Stimulated activated naive CD4-positive, alpha-beta T cell treated with Interleukin-2 at 50 U/mL for 16 hours (primary cell): ENCODE data around the gene GBP3.
"Not testable (repeated sequence)": the region's sequence is repeated elsewhere in the genome, so short reads cannot be mapped to it uniquely, and the experiment has no call there.

Experiments
- DNase-seq: peaks from one replicate; lab custom pipeline; 2025; lab: John Stamatoyannopoulos, UW

The GBP3 gene

GRCh38 chr1:89040315-89040626 is 17.6 kb upstream of the GBP3 start:
- DNase-seq = no peak

- no peak for DNase-seq
These were observed 14.5 kb upstream of the GBP3 start for GRCh38 chr1:89037186-89037585.

GRCh38 chr1:89035080-89035479 is 12.4 kb upstream of the GBP3 start:
- DNase-seq = no peak

- not testable (repeated sequence) for DNase-seq
These were observed 11.3 kb upstream of the GBP3 start for GRCh38 chr1:89034004-89034403.

GRCh38 chr1:89029051-89029450 is 6.4 kb upstream of the GBP3 start:
- DNase-seq = not testable (repeated sequence)

DNA sequence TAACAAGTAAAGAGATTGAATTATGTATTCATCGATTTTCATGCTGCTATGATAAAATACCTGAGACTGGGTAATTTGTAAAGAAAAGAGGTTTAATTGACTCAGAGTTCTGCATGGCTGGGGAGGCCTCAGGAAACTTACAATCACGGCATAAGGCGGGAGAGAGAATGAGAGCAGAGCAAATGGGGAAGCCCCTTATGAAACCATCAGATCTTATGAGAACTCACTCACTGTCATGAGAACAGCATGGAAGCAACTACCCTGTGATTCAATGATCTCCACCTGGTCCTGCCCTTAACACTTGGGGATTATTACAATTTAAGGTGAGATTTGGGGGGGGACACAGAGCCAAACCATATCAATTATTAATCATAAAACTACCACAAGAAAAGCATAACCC is 3.3 kb upstream of the GBP3 start:
- DNase-seq = no peak

- DNase-seq = no peak
These were observed 360 bp upstream of the GBP3 start for GRCh38 chr1:89023026-89023425.

- DNase-seq = not testable (repeated sequence)
These were observed 4.3 kb downstream of the GBP3 start for GRCh38 chr1:89018318-89018717.

DNA sequence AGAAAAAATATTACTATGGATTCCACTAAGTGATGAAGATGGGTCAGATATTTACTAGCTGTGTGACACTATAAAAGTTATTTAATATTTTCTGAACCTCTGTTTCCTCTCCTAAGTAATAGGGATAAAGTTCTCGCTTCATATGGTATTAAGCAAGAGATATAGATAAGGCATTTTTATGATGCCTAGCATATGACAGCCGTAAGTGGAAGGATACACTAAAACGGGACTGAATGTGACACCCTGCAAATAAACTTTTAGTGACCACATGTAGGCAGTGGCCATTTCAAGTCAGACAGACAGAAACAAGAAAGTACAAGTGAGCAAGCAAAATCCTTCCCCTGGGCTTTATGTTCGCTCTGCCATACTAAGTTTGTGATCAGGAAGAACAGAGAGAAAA is 14.2 kb downstream of the GBP3 start:
- no peak for DNase-seq

DNA sequence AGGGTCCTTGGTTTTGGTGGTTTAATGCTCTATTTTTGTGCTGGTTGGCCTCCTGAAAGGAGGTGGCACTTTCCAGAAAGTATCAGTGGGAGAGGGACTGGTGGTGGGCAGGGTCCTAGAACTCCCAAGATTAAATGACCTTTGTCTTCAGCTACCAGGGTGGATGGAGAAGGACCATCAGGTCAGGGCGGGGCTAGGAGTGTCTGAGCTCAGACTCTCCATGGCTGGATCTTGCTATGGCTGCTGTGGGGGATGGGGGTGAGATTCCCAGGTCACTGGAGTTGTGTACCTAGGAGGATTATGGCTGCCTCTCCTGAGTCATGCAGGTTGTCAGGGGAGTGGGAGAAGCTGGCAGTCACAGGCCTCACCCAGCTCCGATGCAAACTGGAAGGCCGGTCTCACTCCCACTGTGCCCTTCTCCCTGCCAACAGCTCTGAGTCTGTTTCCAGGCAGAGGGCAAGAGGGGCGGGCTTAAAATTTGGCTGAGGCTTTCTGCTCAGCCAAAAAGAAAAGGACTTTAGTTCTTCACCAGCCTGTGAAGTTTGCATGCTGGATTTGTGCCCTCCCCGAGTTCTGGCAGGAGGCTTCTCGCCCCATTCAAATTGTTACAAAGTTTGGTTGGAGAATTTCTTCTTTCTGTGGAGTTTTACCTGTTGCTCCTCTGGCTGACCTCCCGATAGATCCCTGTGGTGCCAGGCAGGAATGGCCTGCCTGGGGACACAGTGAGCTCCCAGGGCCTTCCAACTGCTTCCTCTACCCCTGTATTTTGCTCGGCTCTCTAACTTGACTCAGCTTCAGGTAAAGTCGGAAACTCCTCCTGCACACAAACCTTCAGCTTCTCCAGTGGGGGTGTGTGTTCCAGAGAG is 17.1 kb downstream of the GBP3 start:
- no peak for DNase-seq

- not testable (repeated sequence) for DNase-seq
These were observed 20.5 kb downstream of the GBP3 start for GRCh38 chr1:89002176-89002575.

- no peak for DNase-seq
These were observed 21.2 kb downstream of the GBP3 start for GRCh38 chr1:89001510-89001909.

DNA sequence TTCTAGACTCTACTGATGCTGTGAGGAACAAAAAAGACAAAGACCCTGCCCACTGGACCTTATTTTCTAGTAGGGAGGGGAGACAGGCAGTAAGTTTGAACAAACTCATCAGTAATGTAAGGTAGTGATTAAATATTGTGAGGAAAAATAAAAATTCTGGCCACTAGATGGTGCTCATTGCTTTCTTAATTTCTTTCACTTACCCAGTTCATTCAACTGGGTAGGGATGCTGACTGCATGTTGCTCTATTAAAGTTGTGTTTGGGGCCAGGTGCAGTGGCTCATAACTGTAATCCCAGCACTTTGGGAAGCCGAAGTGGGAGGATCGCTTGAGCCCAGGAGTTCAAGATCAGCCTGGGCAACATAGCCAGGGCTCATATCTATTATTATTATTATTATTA is 23.9 kb downstream of the GBP3 start:
- no peak for DNase-seq

DNA sequence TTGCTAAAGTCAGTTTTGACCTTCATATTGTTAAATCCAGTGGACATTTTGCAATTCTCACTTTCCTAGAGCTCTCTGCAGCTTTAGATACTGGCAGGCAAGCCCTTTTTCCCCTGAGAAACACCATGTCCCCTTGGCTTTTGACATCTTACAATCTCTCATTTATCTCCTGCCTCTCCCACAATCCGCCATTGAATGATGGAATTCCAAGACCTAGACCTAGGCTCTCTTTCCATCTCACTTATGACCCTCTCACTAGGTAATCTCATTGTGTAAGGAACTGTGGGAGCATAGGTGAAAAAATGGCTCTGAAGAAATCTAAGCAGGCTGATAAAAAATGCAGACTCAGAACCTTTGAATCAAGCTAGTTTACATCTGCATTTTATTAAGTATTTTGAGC is 32.2 kb downstream of the GBP3 start:
- DNase-seq = no peak

- DNase-seq = no peak
These were observed 37.0 kb downstream of the GBP3 start for GRCh38 chr1:88985692-88986091.

DNA sequence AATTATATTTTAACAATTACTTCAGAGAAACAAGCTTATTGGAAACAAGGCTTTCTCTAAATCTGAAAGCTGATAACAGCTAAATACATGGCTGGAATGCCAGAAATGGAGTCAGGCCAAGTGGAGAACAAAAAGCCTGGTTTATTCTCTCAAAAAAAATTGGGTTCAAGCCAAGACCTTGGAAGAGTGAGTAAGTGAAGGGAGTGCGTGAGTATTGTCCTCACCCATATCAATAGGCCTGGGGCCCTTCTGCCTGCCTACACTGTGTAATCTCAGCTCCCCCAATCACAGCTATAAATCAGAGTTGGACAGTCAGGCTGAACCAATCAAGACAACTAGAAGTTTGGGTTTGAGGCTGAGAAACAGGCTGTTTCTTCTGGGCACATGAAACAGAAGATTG is 37.6 kb downstream of the GBP3 start:
- no peak for DNase-seq

DNA sequence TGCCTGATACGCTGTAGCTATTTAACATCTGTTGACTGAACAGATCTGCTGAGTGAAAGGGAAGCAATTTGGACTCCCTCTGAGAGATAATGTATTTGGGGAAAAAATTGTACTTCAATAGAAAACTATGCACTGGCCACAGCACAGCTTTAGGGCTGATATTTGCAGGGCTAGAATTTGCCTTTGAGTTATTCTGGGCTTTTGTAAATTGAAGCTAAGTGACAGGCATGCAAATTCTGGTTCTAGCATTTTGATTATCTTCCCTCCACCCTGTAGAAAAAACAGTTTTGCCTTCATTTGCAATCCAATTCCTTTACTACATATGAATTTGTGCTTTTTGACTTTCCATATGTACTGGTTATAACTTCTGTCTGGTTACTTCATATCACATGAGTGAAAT is 38.1 kb downstream of the GBP3 start:
- no peak for DNase-seq

- no peak for DNase-seq
These were observed 38.7 kb downstream of the GBP3 start for GRCh38 chr1:88983791-88984559.

DNA sequence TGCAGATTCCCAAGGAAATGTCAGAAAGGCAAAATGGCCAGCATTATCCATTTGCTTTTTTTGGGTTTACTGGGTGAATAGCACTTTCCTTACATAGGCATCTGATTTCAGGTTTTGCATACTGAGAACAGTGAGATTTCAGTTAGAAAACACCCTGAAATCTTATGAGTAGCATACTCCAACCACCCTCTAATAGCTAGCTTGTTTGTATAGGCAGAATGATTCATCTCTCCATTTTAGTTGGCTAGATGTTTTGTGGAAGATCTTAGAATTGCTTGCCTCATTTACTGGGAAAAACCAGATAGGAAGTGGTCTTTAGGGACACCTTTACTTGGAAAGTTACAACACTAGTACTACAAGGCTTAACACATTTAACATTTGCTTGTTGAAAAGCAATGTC is 40.6 kb downstream of the GBP3 start:
- no peak for DNase-seq

- not testable (repeated sequence) for DNase-seq
These were observed 41.2 kb downstream of the GBP3 start for GRCh38 chr1:88981506-88981905.

DNA sequence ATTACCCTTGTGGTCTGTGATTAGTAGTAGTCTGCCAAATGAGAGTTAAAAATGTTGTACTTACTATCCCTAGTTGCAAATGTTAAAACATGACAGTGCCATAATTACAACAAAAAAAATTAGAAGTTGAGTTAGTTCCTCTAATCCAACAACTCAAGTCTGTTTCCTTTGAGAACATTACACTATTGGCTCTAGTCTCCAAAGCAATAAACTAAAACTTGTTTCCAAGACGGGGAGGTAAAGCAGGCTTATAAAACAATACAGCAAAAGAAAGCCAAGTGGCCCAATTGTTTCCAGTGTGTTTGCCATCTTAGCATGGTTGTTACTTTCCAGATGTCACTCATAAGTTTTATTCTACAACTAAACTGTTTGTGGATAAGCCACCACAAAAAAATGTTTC is 41.8 kb downstream of the GBP3 start:
- DNase-seq = no peak

GRCh38 chr1:88979749-88980116 is 42.9 kb downstream of the GBP3 start:
- no peak for DNase-seq

DNA sequence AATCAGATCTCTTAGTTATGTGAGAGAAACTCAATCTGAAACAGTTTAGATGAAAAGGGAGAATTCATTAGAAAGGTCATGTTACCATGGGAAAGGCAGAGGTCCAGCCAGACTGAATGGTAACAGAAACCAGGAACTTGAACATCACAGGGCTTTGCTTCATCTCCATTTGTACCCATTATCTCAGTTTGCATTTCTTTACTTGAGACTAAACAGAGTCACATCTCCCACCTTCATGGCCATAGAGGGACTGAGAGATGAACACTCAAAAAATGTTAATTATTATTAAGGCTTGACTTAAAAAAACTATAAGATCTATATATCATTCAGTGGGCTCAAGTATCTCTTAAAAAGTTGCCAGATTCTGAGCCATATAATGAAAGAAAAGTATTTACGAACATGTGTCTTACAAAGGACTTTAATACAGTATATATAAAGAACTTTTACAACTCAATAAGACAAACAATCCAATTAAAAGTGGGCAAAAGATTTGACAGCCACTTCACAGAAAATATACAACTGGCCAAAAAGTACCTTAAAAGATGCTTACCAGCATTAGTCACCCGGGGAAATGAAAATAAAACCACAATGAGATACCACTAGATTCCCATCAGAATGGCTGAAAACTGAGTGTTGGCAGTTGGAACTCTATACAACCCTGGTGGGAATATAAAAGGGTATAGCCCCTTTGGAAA is 43.5 kb downstream of the GBP3 start:
- DNase-seq = no peak
